CD14-positive monocyte (primary cell): ENCODE data around the gene TM4SF18. TPM values are rescaled to one million over a fixed set of nuclear protein-coding genes. Genes with fewer than 3 reads are reported as not detected.

Source experiments
- DNase-seq, 3 donors: peaks; one replicate each; pipeline ENCODE4 v3.0.0-alpha.2; 2011 to 2022
- H2AFZ ChIP-seq: 2 replicates; pipeline ENCODE4 v1.6.0; 2012; ENCODE audit warnings: mild to moderate bottlenecking, low read depth, low read length, inconsistent platforms; ENCODE audit not compliant: insufficient read depth, poor library complexity, severe bottlenecking
- H3K27ac ChIP-seq, 2 donors: 1 replicate in 1 of 2; 2 replicates in 1 of 2; pipeline ENCODE4 v1.5.1; 2012 to 2013; ENCODE audit warnings: low read length in 2 of 2, control low read depth in 1 of 2, inconsistent platforms in 1 of 2, low read depth in 1 of 2, mild to moderate bottlenecking in 1 of 2
- H3K27me3 ChIP-seq, 2 donors: one replicate each; pipeline versions ENCODE4 v1.6.0 to v1.6.1; 2011 to 2013; ENCODE audit warnings: low read length in 2 of 2; ENCODE audit not compliant: control insufficient read depth in 2 of 2, insufficient read depth in 2 of 2
- H3K36me3 ChIP-seq, 2 donors: replicated peaks in 1 of 2; 1 replicate in 1 of 2; 2 replicates in 1 of 2; pipeline versions ENCODE4 v1.5.1 to v1.6.1; 2012 to 2013; ENCODE audit warnings: low read length in 2 of 2, control low read depth in 1 of 2, inconsistent platforms in 1 of 2, mild to moderate bottlenecking in 1 of 2; ENCODE audit not compliant: insufficient read depth in 2 of 2, control insufficient read depth in 1 of 2
- H3K4me1 ChIP-seq, 2 donors: 1 replicate in 1 of 2; 2 replicates in 1 of 2; pipeline versions ENCODE4 v1.5.1 to v1.6.1; 2012 to 2013; ENCODE audit warnings: low read length in 2 of 2, control low read depth in 1 of 2, inconsistent platforms in 1 of 2, mild to moderate bottlenecking in 1 of 2, moderate library complexity in 1 of 2; ENCODE audit not compliant: insufficient read depth in 2 of 2, control insufficient read depth in 1 of 2
- H3K4me2 ChIP-seq: replicated peaks from 2 replicates; pipeline ENCODE3; 2012; ENCODE audit warnings: low read length, moderate library complexity, mild to moderate bottlenecking; ENCODE audit not compliant: poor library complexity, severe bottlenecking; ENCODE audit errors: extremely low read depth
- H3K4me3 ChIP-seq, 3 experiments: fragments of 200-600 bp in 1 of 3; sonication (generic) in 1 of 3; replicated peaks in 1 of 3; 1 replicate in 2 of 3; 2 replicates in 1 of 3; pipeline ENCODE4 v1.5.1; 2011 to 2013; ENCODE audit warnings: low read length in 3 of 3, mild to moderate bottlenecking in 3 of 3, control low read depth in 2 of 3, low read depth in 2 of 3, inconsistent platforms in 1 of 3, moderate library complexity in 1 of 3
- H3K79me2 ChIP-seq: 2 replicates; pipeline ENCODE4 v1.6.0; 2012; ENCODE audit warnings: mild to moderate bottlenecking, control low read depth, inconsistent platforms, low read length, moderate library complexity; ENCODE audit not compliant: insufficient read depth
- H3K9ac ChIP-seq: 2 replicates; pipeline ENCODE4 v1.6.0; 2017; ENCODE audit warnings: low read length, mild to moderate bottlenecking; ENCODE audit not compliant: insufficient read depth, poor library complexity, severe bottlenecking
- H3K9me3 ChIP-seq, 2 donors: replicated peaks in 1 of 2; 1 replicate in 1 of 2; 2 replicates in 1 of 2; pipeline versions ENCODE4 v1.5.1 to v1.6.1; 2012 to 2013; ENCODE audit warnings: low read length in 2 of 2, control low read depth in 1 of 2; ENCODE audit not compliant: control insufficient read depth in 1 of 2, insufficient read depth in 1 of 2
- H4K20me1 ChIP-seq: 2 replicates; pipeline ENCODE4 v1.6.0; 2012; ENCODE audit warnings: mild to moderate bottlenecking, low read length, control low read depth, moderate library complexity; ENCODE audit not compliant: insufficient read depth
- H3K27ac Mint-ChIP-seq, 7 donors: one replicate each; pipeline ENCODE4 v1.8.0; 2020; ENCODE audit warnings: mild to moderate bottlenecking in 7 of 7, mixed read lengths in 7 of 7, moderate library complexity in 6 of 7, inconsistent platforms in 2 of 7
- H3K27me3 Mint-ChIP-seq, 3 donors: one replicate each; pipeline ENCODE4 v1.8.0; 2021 to 2022; ENCODE audit warnings: low read depth in 3 of 3, mild to moderate bottlenecking in 3 of 3, mixed read lengths in 3 of 3, moderate library complexity in 3 of 3, inconsistent platforms in 1 of 3
- H3K36me3 Mint-ChIP-seq, 2 donors: one replicate each; pipeline ENCODE4 v1.8.0; 2020; ENCODE audit warnings: mixed read lengths in 2 of 2, inconsistent platforms in 1 of 2, mild to moderate bottlenecking in 1 of 2
- H3K4me1 Mint-ChIP-seq: one replicate; pipeline ENCODE4 v1.8.0; 2020; ENCODE audit warnings: mild to moderate bottlenecking, mixed read lengths
- H3K4me3 Mint-ChIP-seq, 2 donors: one replicate each; pipeline ENCODE4 v1.8.0; 2020; ENCODE audit warnings: mild to moderate bottlenecking in 2 of 2, mixed read lengths in 2 of 2, moderate library complexity in 1 of 2
- H3K9me3 Mint-ChIP-seq, 7 donors: one replicate each; pipeline ENCODE4 v1.8.0; 2020 to 2022; ENCODE audit warnings: mixed read lengths in 7 of 7, mild to moderate bottlenecking in 6 of 7, moderate library complexity in 6 of 7, inconsistent platforms in 2 of 7
- CTCF ChIP-seq: fragments of 200-600 bp; IDR thresholded peaks from one replicate; pipeline ENCODE4 v1.8.0; 2022; ENCODE audit warnings: antibody characterized with exemption, mild to moderate bottlenecking
- WGBS: methylation state at CpG from one replicate; pipeline ENCODE4 v1.1.5; 2013; ENCODE audit warnings: missing lambda C conversion rate; ENCODE audit not compliant: insufficient coverage; 5-methylcytosine and 5-hydroxymethylcytosine counted together
- intact Hi-C, 2 donors: fragments of 100-400 bp; cut with micrococcal nuclease; formaldehyde crosslinking; loops; one replicate each; pipeline versions ENCODE4 v1.15.0 to v1.15.1; 2023
- polyA plus RNA-seq, 3 donors: library from polyadenylated mRNA; depleted of rRNA in 1 of 3; unstranded in 2 of 3; stranded (reverse) in 1 of 3; fragments of 300-500 nt in 2 of 3; fragments of >200 nt in 1 of 3; fragmentation: Illumina TruSeq in 2 of 3; gene quantifications; 1 replicate in 2 of 3; 2 replicates in 1 of 3; pipeline ENCODE4 v1.2.3, GENCODE V29; 2012 to 2021

Gene TM4SF18
- polyA plus RNA-seq, 3 donors = not detected

GRCh38 chr3:149282322-149282721 is 51.1 kb downstream of the TM4SF18 start:
- Mint-ChIP-seq H3K4me1 (peaks cover 9% of the 10 kb centered on the region), H3K27ac (no peak overlapping the region)

GRCh38 chr3:149280671-149281349 is 52.6 kb downstream of the TM4SF18 start:
- WGBS = no CpG with 5 or more reads among the region's 2 CpGs
- H3K4me1 Mint-ChIP-seq = peaks cover 16% of the 10 kb centered on the region
- DNase-seq = no peak
- Histone ChIP-seq H3K4me2 (no peak overlapping the region), H3K9me3 (no peaks in the 10 kb centered on the region), H3K27ac (no peak overlapping the region), H4K20me1 (no peaks in the 10 kb centered on the region), H2AFZ (peak overlapping the region; percentile 4), H3K27me3 (no peaks in the 10 kb centered on the region), H3K79me2 (no peaks in the 10 kb centered on the region), H3K4me1 (peaks cover 10 to 16% of the 10 kb centered on the region in 2 donors), H3K9ac (no peak overlapping the region), H3K36me3 (no peaks in the 10 kb centered on the region), H3K4me3 (no peak overlapping the region)
- TF ChIP-seq CTCF = no peak
- H3K4me3 Mint-ChIP-seq = no peak overlapping the region
- H3K36me3 Mint-ChIP-seq = no peaks in the 10 kb centered on the region
- H3K27ac Mint-ChIP-seq = peak overlapping the region in 2 of 7 donors; percentile 34 to 61
- intact Hi-C loops = no loop called here
- peaks cover 0 to 3% (median 0%) of the 10 kb centered on the region in 7 donors for H3K9me3 Mint-ChIP-seq
- peaks cover 0 to 2% (median 0%) of the 10 kb centered on the region in 3 donors for H3K27me3 Mint-ChIP-seq

More at GRCh38 chr3:149282322-149282721, 51.1 kb downstream of the TM4SF18 start:
- H2AFZ ChIP-seq = no peak overlapping the region
- H3K4me3 ChIP-seq = no peak overlapping the region
- no peaks in the 10 kb centered on the region for H3K9me3 ChIP-seq
- peaks cover 0 to 3% (median 0%) of the 10 kb centered on the region in 7 donors for H3K9me3 Mint-ChIP-seq
- H3K4me3 Mint-ChIP-seq = no peak overlapping the region
- no peaks in the 10 kb centered on the region for H3K79me2 ChIP-seq
- no peak overlapping the region for H3K4me2 ChIP-seq
- no peak overlapping the region for H3K9ac ChIP-seq
- no peaks in the 10 kb centered on the region for H3K36me3 Mint-ChIP-seq
- whole genome bisulfite sequencing = no CpG with 5 or more reads among the region's 1 CpG
- no peaks in the 10 kb centered on the region for H3K27me3 ChIP-seq
- H3K27me3 Mint-ChIP-seq = peaks cover 0 to 2% (median 0%) of the 10 kb centered on the region in 3 donors
- no peaks in the 10 kb centered on the region for H4K20me1 ChIP-seq
- H3K36me3 ChIP-seq = no peaks in the 10 kb centered on the region
- TF ChIP-seq CTCF = no peak
- intact Hi-C loops = no loop called here
- DNase-seq = no peak
- no peak overlapping the region for H3K27ac ChIP-seq
- H3K4me1 ChIP-seq = peaks cover 3 to 7% of the 10 kb centered on the region in 2 donors
